IMR-90 (cell line): Measurements from ENCODE around the gene NFE2. TPM values are rescaled to one million over a fixed set of nuclear protein-coding genes. Genes with fewer than 3 reads are reported as not detected.
A peak's percentile ranks its signal among the peaks of the same experiment; 100 is the strongest.

ENCODE experiments used
- ATAC-seq: fragments of 200-7000 bp; cut with Tn5 transposase; 2 replicates; pipeline ENCODE4 v1.9.1; 2020; ENCODE audit warnings: low read depth, mild to moderate bottlenecking, moderate library complexity
- BruUV-seq: library from RNA; stranded (reverse); fragments of 400-500 nt; replicated peaks from 2 replicates; lab custom pipeline; 2021; lab: Mats Ljungman, UMichigan
- CTCF ChIA-PET: fragments of 300-600 bp; formaldehyde crosslinking; extraction: SDS; loops from one replicate; lab custom pipeline; 2021; ENCODE audit warnings: antibody characterized with exemption; lab: Yijun Ruan, JAX
- POLR2A ChIA-PET: fragments of 300-600 bp; sonication (Branson Sonifier 250); formaldehyde crosslinking; loops from one replicate; lab custom pipeline; 2022; ENCODE audit warnings: antibody characterized with exemption; ENCODE audit not compliant: unreplicated experiment; lab: Charles Lee
- DNase-seq: peaks from one replicate; pipeline ENCODE4 v3.0.0; 2013
- H2AFZ ChIP-seq: replicated peaks from 2 replicates; pipeline ENCODE3; 2013; ENCODE audit warnings: low read length, mild to moderate bottlenecking; ENCODE audit not compliant: poor library complexity
- H2AK5ac ChIP-seq: 2 replicates; pipeline ENCODE4 v1.6.1; 2013; ENCODE audit warnings: low read depth, low read length, inconsistent platforms
- H2AK9ac ChIP-seq: replicated peaks from 2 replicates; pipeline ENCODE3; 2013; ENCODE audit warnings: mild to moderate bottlenecking, low read depth, low read length, moderate library complexity; ENCODE audit not compliant: poor library complexity
- H2BK120ac ChIP-seq: 2 replicates; pipeline ENCODE4 v1.6.1; 2013; ENCODE audit warnings: low read depth, low read length, inconsistent platforms
- H2BK15ac ChIP-seq: 3 replicates; pipeline ENCODE4 v1.6.1; 2013; ENCODE audit warnings: low read depth, low read length, inconsistent platforms
- H2BK20ac ChIP-seq: 2 replicates; pipeline ENCODE4 v1.6.1; 2013; ENCODE audit warnings: low read depth, mild to moderate bottlenecking, inconsistent platforms, low read length, moderate library complexity
- H2BK5ac ChIP-seq: 2 replicates; pipeline ENCODE4 v1.6.1; 2013; ENCODE audit warnings: mild to moderate bottlenecking, low read depth, low read length, inconsistent platforms; ENCODE audit not compliant: poor library complexity, severe bottlenecking
- H3K14ac ChIP-seq: replicated peaks from 2 replicates; pipeline ENCODE4 v1.6.1; 2013; ENCODE audit warnings: low read depth, low read length, inconsistent platforms
- H3K18ac ChIP-seq: 2 replicates; pipeline ENCODE4 v1.6.1; 2013; ENCODE audit warnings: low read depth, low read length, control low read depth
- H3K23ac ChIP-seq: 2 replicates; pipeline ENCODE4 v1.6.1; 2013; ENCODE audit warnings: low read depth, low read length, inconsistent platforms
- H3K27ac ChIP-seq: 2 replicates; pipeline ENCODE4 v1.5.1; 2013; ENCODE audit warnings: mild to moderate bottlenecking, control low read depth, low read length; ENCODE audit not compliant: insufficient read depth
- H3K27me3 ChIP-seq: 2 replicates; pipeline ENCODE4 v1.6.1; 2013; ENCODE audit warnings: low read length; ENCODE audit not compliant: control insufficient read depth, insufficient read depth
- H3K36me3 ChIP-seq: 2 replicates; pipeline ENCODE4 v1.6.1; 2013; ENCODE audit warnings: low read length, mixed read lengths; ENCODE audit not compliant: control insufficient read depth, insufficient read depth
- H3K4ac ChIP-seq: 2 replicates; pipeline ENCODE4 v1.6.1; 2013; ENCODE audit warnings: low read depth, low read length, inconsistent platforms
- H3K4me1 ChIP-seq: 2 replicates; pipeline ENCODE4 v1.6.1; 2013; ENCODE audit warnings: low read length, mixed read lengths; ENCODE audit not compliant: control insufficient read depth, insufficient read depth
- H3K4me2 ChIP-seq: 2 replicates; pipeline ENCODE4 v1.6.1; 2013; ENCODE audit warnings: low read depth, mild to moderate bottlenecking, control low read depth, low read length, moderate library complexity
- H3K4me3 ChIP-seq: 2 replicates; pipeline ENCODE4 v1.5.1; 2013; ENCODE audit warnings: low read depth, mild to moderate bottlenecking, control low read depth, low read length, moderate library complexity; ENCODE audit not compliant: insufficient read depth
- H3K56ac ChIP-seq: 2 replicates; pipeline ENCODE4 v1.6.1; 2013; ENCODE audit warnings: low read length, inconsistent platforms; ENCODE audit not compliant: insufficient read depth; ENCODE audit errors: extremely low read depth
- H3K79me1 ChIP-seq, 2 experiments: 2 replicates each; pipeline ENCODE4 v1.6.1; 2013; ENCODE audit warnings: low read length in 2 of 2, inconsistent platforms in 1 of 2, low read depth in 1 of 2
- H3K9ac ChIP-seq: 2 replicates; pipeline ENCODE4 v1.6.1; 2013; ENCODE audit warnings: low read depth, low read length, control low read depth
- H3K9me1 ChIP-seq: 2 replicates; pipeline ENCODE4 v1.6.1; 2013; ENCODE audit warnings: low read length, inconsistent platforms; ENCODE audit not compliant: insufficient read depth
- H3K9me3 ChIP-seq: 2 replicates; pipeline ENCODE4 v1.6.1; 2013; ENCODE audit warnings: low read length; ENCODE audit not compliant: control insufficient read depth, insufficient read depth
- H4K20me1 ChIP-seq: 2 replicates; pipeline ENCODE4 v1.6.1; 2013; ENCODE audit warnings: low read length, inconsistent platforms; ENCODE audit not compliant: insufficient read depth
- H4K5ac ChIP-seq: 2 replicates; pipeline ENCODE4 v1.6.1; 2013; ENCODE audit warnings: mild to moderate bottlenecking, low read depth, low read length, control low read depth
- H4K8ac ChIP-seq, 2 experiments: 2 replicates each; pipeline ENCODE4 v1.6.1; 2013; ENCODE audit warnings: low read depth in 2 of 2, low read length in 2 of 2, control low read depth in 1 of 2, inconsistent platforms in 1 of 2
- H4K91ac ChIP-seq: 2 replicates; pipeline ENCODE4 v1.6.1; 2013; ENCODE audit warnings: low read depth, low read length, inconsistent platforms; ENCODE audit not compliant: insufficient read depth
- BHLHE40 ChIP-seq: fragments of 150-350 bp; IDR thresholded peaks from 2 replicates; pipeline ENCODE4 v1.6.1; 2016; ENCODE audit warnings: mild to moderate bottlenecking, low read depth, low read length
- CEBPB ChIP-seq: IDR thresholded peaks from 2 replicates; pipeline ENCODE4 v1.6.1; 2012; ENCODE audit warnings: low read depth, low read length, improper control_type of control experiment
- CHD1 ChIP-seq: IDR thresholded peaks from 2 replicates; pipeline ENCODE4 v1.6.1; 2012; ENCODE audit warnings: low read depth, low read length, improper control_type of control experiment
- FOS ChIP-seq: fragments of 150-350 bp; IDR thresholded peaks from 2 replicates; pipeline ENCODE4 v1.6.1; 2016; ENCODE audit warnings: low read depth, low read length
- MAFK ChIP-seq: IDR thresholded peaks from 2 replicates; pipeline ENCODE4 v1.6.1; 2012; ENCODE audit warnings: low read depth, low read length, improper control_type of control experiment
- MXI1 ChIP-seq: IDR thresholded peaks from 2 replicates; pipeline ENCODE4 v1.6.1; 2012; ENCODE audit warnings: low read depth, mild to moderate bottlenecking, low read length, moderate library complexity, borderline replicate concordance
- NFE2L2 ChIP-seq: fragments of 150-350 bp; IDR thresholded peaks from 2 replicates; pipeline ENCODE4 v1.6.1; 2016; ENCODE audit warnings: low read depth, mild to moderate bottlenecking, low read length
- POLR2A ChIP-seq: IDR thresholded peaks from 2 replicates; pipeline ENCODE4 v1.6.1; 2012; ENCODE audit warnings: mild to moderate bottlenecking, low read depth, low read length
- RAD21 ChIP-seq: IDR thresholded peaks from 2 replicates; pipeline ENCODE4 v1.6.1; 2012; ENCODE audit warnings: low read length, improper control_type of control experiment
- RCOR1 ChIP-seq: IDR thresholded peaks from 2 replicates; pipeline ENCODE4 v1.6.1; 2012; ENCODE audit warnings: mild to moderate bottlenecking, low read length, improper control_type of control experiment; ENCODE audit not compliant: insufficient replicate concordance
- RFX5 ChIP-seq: IDR thresholded peaks from 2 replicates; pipeline ENCODE4 v1.8.0; 2012; ENCODE audit warnings: low read depth, mild to moderate bottlenecking, low read length, moderate library complexity
- SMC3 ChIP-seq: fragments of 150-350 bp; IDR thresholded peaks from 2 replicates; pipeline ENCODE4 v1.6.1; 2016; ENCODE audit warnings: low read depth, mild to moderate bottlenecking, antibody characterized with exemption, low read length, moderate library complexity
- WGBS, 2 experiments: methylation state at CpG; one replicate each; pipeline versions ENCODE4 v1.1.5 to v1.1.7; 2013; ENCODE audit warnings: missing lambda C conversion rate in 2 of 2; ENCODE audit not compliant: insufficient read length in 1 of 2; ENCODE audit errors: extremely low coverage in 2 of 2; 5-methylcytosine and 5-hydroxymethylcytosine counted together
- dilution Hi-C: fragments of 300-500 bp; cut with HindIII; formaldehyde crosslinking; loops from one replicate; pipeline ENCODE4 v1.14.3; 2018; ENCODE audit warnings: low sequenced_read_pairs; ENCODE audit not compliant: unreplicated experiment
- in situ Hi-C: fragments of 300-500 bp; cut with MboI; formaldehyde crosslinking; loops from 3 replicates; pipeline ENCODE4 v1.14.3; 2019; ENCODE audit warnings: low sequenced_read_pairs, inconsistent platforms, mixed read lengths
- intact Hi-C: fragments of 100-400 bp; cut with micrococcal nuclease; formaldehyde crosslinking; loops from 2 replicates; pipeline ENCODE4 v1.10.0; 2022
- polyA plus RNA-seq, 3 experiments: library from polyadenylated mRNA; depleted of rRNA; stranded (reverse); fragments of >200 nt; gene quantifications; 2 replicates each; pipeline ENCODE4 v1.2.3, GENCODE V29; 2012; ENCODE audit warnings: low replicate concordance in 1 of 3
- total RNA-seq: library from RNA; depleted of rRNA; stranded (reverse); fragments of >200 nt; gene quantifications from 2 replicates; pipeline ENCODE4 v1.2.3, GENCODE V29; 2012
- TF ChIP-seq, protein P1 (sequence below): fragments of 150-350 bp; IDR thresholded peaks from 2 replicates; pipeline ENCODE4 v1.6.1; 2016; ENCODE audit warnings: low read depth, mild to moderate bottlenecking, low read length, moderate library complexity, borderline replicate concordance
- TF ChIP-seq, protein P2 (sequence below): fragments of 150-350 bp; IDR thresholded peaks from 2 replicates; pipeline ENCODE4 v1.6.1; 2017; ENCODE audit warnings: mild to moderate bottlenecking, antibody characterized with exemption, low read length, low read depth
- TF ChIP-seq, protein P3 (sequence below): conservative IDR thresholded peaks from 2 replicates; pipeline ENCODE4 v1.5.1; 2012; ENCODE audit warnings: mild to moderate bottlenecking, low read depth, low read length, improper control_type of control experiment

Gene NFE2
- total and polyA plus RNA-seq, 2 of the 4 experiments (the other 2 are of a cell fraction), result 0.18 to 0.32 TPM

DNA sequence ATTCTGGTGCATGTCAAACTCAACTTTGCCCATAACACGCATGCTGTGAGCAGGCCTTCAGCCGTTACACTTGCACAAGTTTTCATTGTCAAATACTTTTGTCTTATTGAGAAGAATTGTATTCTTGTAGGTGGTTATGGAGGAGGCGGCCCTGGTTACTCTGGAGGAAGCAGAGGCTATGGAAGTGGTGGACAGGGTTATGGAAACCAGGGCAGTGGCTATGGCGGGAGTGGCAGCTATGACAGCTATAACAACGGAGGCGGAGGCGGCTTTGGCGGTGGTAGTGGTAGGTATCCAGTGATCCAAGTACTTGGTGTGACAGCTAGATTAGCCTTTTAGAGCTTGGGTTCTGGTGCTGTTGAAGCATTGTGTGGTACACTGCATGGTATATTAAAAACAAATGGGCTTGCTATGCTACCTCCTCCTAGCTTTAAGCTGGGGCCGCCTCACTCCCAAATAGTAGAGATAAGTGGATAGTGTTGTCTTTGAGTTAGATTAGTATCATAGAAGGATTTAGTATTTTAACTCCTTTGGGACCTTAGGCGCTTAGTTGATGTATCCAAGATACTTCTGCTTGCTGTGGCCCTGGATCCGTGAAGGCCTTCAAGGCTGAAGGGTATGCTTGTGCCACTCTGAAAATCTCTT is 17.7 kb downstream of the NFE2 start:
- H3K23ac ChIP-seq, result peak overlapping the region; percentile 72
- no peak overlapping the region for H3K4me3 ChIP-seq
- no peak overlapping the region for H2BK5ac ChIP-seq
- POLR2A ChIA-PET, result interaction anchor here (0.6 kb wide), 2 partner anchors 25 to 152 kb away, joined by 3 to 4 read pairs; no protein-coding TSS in a partner anchor
- in situ Hi-C loops, result no loop called here
- no peaks in the 10 kb centered on the region for H3K9me3 ChIP-seq
- H3K4me2 ChIP-seq, result peak overlapping the region; percentile 65
- CTCF ChIA-PET, result interaction anchor here (1.0 kb wide), 2 partner anchors 31 to 42 kb away, joined by 3 read pairs; partner anchors contain the start of gene COPZ1
- no TSS peak for BruUV-seq
- no peaks in the 10 kb centered on the region for H3K27me3 ChIP-seq
- H2AFZ ChIP-seq, result no peak overlapping the region
- H3K9me1 ChIP-seq, result no peaks in the 10 kb centered on the region
- ATAC-seq (no peak), DNase-seq (no peak)
- H3K36me3 ChIP-seq, result peaks cover 42% of the 10 kb centered on the region
- 40% methylated on average over 5 of the region's 11 CpGs; no CpG with 5 or more reads in 1 of the 2 experiments for WGBS, 2 experiments
- no peak overlapping the region for H2AK5ac ChIP-seq
- H3K27ac ChIP-seq, result no peak overlapping the region
- no peak overlapping the region for H2BK120ac ChIP-seq
- no peak overlapping the region for H3K56ac ChIP-seq
- H4K20me1 ChIP-seq, result peaks cover 74% of the 10 kb centered on the region
- H2BK15ac ChIP-seq, result no peak overlapping the region
- no peaks in the 10 kb centered on the region; the same call in 1 of the 2 replicates for H3K4me1 ChIP-seq
- no peak overlapping the region for H2AK9ac ChIP-seq
- no peak overlapping the region for H4K91ac ChIP-seq
- H4K5ac ChIP-seq, result no peak overlapping the region
- H3K18ac ChIP-seq, result no peak overlapping the region
- no peak overlapping the region for H3K4ac ChIP-seq
- H2BK20ac ChIP-seq, result no peak overlapping the region
- intact Hi-C loops, result no loop called here
- H3K14ac ChIP-seq, result peak overlapping the region; percentile 26
- dilution Hi-C loops, result no loop called here
- H3K9ac ChIP-seq, result peak overlapping the region; percentile 64
- no peak overlapping the region for H4K8ac ChIP-seq
- peaks cover 12 to 40% of the 10 kb centered on the region in 2 experiments for H3K79me1 ChIP-seq
- no peak for TF ChIP-seq MAFK
- TF ChIP-seq, protein P1, sequence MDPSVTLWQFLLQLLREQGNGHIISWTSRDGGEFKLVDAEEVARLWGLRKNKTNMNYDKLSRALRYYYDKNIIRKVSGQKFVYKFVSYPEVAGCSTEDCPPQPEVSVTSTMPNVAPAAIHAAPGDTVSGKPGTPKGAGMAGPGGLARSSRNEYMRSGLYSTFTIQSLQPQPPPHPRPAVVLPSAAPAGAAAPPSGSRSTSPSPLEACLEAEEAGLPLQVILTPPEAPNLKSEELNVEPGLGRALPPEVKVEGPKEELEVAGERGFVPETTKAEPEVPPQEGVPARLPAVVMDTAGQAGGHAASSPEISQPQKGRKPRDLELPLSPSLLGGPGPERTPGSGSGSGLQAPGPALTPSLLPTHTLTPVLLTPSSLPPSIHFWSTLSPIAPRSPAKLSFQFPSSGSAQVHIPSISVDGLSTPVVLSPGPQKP, result no peak
- TF ChIP-seq RAD21, result no peak
- TF ChIP-seq, protein P2, sequence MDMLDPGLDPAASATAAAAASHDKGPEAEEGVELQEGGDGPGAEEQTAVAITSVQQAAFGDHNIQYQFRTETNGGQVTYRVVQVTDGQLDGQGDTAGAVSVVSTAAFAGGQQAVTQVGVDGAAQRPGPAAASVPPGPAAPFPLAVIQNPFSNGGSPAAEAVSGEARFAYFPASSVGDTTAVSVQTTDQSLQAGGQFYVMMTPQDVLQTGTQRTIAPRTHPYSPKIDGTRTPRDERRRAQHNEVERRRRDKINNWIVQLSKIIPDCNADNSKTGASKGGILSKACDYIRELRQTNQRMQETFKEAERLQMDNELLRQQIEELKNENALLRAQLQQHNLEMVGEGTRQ, result no peak
- TF ChIP-seq RFX5, result no peak
- TF ChIP-seq NFE2L2, result no peak
- TF ChIP-seq SMC3, result no peak
- no peak for TF ChIP-seq MXI1
- no peak for TF ChIP-seq CHD1
- TF ChIP-seq, protein P3, sequence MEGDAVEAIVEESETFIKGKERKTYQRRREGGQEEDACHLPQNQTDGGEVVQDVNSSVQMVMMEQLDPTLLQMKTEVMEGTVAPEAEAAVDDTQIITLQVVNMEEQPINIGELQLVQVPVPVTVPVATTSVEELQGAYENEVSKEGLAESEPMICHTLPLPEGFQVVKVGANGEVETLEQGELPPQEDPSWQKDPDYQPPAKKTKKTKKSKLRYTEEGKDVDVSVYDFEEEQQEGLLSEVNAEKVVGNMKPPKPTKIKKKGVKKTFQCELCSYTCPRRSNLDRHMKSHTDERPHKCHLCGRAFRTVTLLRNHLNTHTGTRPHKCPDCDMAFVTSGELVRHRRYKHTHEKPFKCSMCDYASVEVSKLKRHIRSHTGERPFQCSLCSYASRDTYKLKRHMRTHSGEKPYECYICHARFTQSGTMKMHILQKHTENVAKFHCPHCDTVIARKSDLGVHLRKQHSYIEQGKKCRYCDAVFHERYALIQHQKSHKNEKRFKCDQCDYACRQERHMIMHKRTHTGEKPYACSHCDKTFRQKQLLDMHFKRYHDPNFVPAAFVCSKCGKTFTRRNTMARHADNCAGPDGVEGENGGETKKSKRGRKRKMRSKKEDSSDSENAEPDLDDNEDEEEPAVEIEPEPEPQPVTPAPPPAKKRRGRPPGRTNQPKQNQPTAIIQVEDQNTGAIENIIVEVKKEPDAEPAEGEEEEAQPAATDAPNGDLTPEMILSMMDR, result no peak
- no peak for TF ChIP-seq FOS
- no peak for TF ChIP-seq RCOR1
- TF ChIP-seq POLR2A, result no peak
- TF ChIP-seq BHLHE40, result no peak
- TF ChIP-seq CEBPB, result no peak
